ENCODE measurements around the gene PSMB2. TPM values are rescaled to one million over a fixed set of nuclear protein-coding genes. Genes with fewer than 3 reads are reported as not detected.

PSMB2 gene
- total RNA-seq, 1 experiment from 2014 or later = 86.0 TPM

DNA sequence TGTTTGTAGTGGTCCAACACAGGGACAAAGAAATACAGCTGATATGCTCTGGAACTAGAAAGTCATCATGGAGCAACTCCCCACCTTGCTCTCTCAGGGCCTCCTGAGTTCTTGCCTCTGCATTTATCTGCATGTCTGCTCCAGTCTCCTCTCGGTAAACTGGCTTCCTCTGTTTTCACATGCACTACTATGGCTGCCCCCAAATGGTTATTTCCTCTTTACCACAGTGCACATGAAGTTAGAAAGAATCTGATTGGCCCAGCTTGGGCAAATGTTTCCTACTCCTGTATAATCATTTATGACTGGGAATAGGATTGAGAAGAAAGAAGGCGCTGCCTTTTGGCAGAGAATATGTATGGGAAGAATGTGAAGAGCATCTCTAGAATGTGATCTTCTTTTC is 16.5 kb upstream of the PSMB2 start:
- H3K23ac ChIP-seq (ENCODE audit: insufficient read length, low read depth, low read length) = no peak overlapping the region
- H3K9me3 Mint-ChIP-seq = no peaks in the 10 kb centered on the region; a peak in 2 of 5 replicates
- no peak overlapping the region for H3K4ac ChIP-seq (ENCODE audit: low read depth, low read length)
- H3K27ac ChIP-seq (ENCODE audit: insufficient read length, low read depth, low read length) = no peak overlapping the region
- H3K4me2 ChIP-seq (ENCODE audit: insufficient read depth, insufficient read length, low read length) = no peak overlapping the region
- H3K18ac ChIP-seq (ENCODE audit: insufficient read length, low read depth, low read length) = no peak overlapping the region
- H2AFZ ChIP-seq (ENCODE audit: low read length) = no peak overlapping the region
- H4K20me1 ChIP-seq (ENCODE audit: control insufficient read depth, insufficient read depth, insufficient read length) = no peaks in the 10 kb centered on the region
- no peaks in the 10 kb centered on the region for H3K4me1 Mint-ChIP-seq
- no peak overlapping the region for H3K56ac ChIP-seq (ENCODE audit: insufficient read length, low read depth, low read length)
- no peak for DNase-seq
- no peaks in the 10 kb centered on the region for H3K27me3 ChIP-seq (ENCODE audit: insufficient read depth, low read length)
- H3K36me3 Mint-ChIP-seq (ENCODE audit: insufficient read depth in 1 of 3, low read depth in 3 of 3) = no peaks in the 10 kb centered on the region
- H3K4me3 Mint-ChIP-seq = no peak overlapping the region
- no peak overlapping the region for H4K5ac ChIP-seq (ENCODE audit: insufficient read length, low read depth, low read length)
- no peaks in the 10 kb centered on the region for H3K79me2 ChIP-seq (ENCODE audit: insufficient read depth, low read length)
- H2BK120ac ChIP-seq (ENCODE audit: low read depth, low read length, poor library complexity, severe bottlenecking) = no peak overlapping the region
- H3K9me3 ChIP-seq (ENCODE audit: control insufficient read depth, low read depth, low read length) = no peaks in the 10 kb centered on the region
- H3K27ac Mint-ChIP-seq = no peak overlapping the region
- no CpG with 5 or more reads among the region's 2 CpGs for WGBS (ENCODE audit: extremely low coverage, insufficient read length, low lambda C conversion rate)
- H3K4me1 ChIP-seq (ENCODE audit: insufficient read depth, low read length) = no peaks in the 10 kb centered on the region
- H3K79me1 ChIP-seq (ENCODE audit: insufficient read depth, low read depth, low read length, poor library complexity, severe bottlenecking) = no peaks in the 10 kb centered on the region
- TF ChIP-seq, protein P1, sequence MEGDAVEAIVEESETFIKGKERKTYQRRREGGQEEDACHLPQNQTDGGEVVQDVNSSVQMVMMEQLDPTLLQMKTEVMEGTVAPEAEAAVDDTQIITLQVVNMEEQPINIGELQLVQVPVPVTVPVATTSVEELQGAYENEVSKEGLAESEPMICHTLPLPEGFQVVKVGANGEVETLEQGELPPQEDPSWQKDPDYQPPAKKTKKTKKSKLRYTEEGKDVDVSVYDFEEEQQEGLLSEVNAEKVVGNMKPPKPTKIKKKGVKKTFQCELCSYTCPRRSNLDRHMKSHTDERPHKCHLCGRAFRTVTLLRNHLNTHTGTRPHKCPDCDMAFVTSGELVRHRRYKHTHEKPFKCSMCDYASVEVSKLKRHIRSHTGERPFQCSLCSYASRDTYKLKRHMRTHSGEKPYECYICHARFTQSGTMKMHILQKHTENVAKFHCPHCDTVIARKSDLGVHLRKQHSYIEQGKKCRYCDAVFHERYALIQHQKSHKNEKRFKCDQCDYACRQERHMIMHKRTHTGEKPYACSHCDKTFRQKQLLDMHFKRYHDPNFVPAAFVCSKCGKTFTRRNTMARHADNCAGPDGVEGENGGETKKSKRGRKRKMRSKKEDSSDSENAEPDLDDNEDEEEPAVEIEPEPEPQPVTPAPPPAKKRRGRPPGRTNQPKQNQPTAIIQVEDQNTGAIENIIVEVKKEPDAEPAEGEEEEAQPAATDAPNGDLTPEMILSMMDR (conservative IDR thresholded peaks at IDR 0.05) = no peak
- no peak overlapping the region for H2BK15ac ChIP-seq (ENCODE audit: low read depth, low read length)
- H2BK12ac ChIP-seq (ENCODE audit: insufficient read length, low read depth, low read length) = no peak overlapping the region
- H2BK5ac ChIP-seq (ENCODE audit: insufficient read length, low read length) = no peak overlapping the region
- H3K27me3 Mint-ChIP-seq (ENCODE audit: low read depth) = peaks cover 23% of the 10 kb centered on the region
- H3T11ph ChIP-seq (ENCODE audit: low read length) = no peak overlapping the region
- H2BK20ac ChIP-seq (ENCODE audit: low read depth, low read length, poor library complexity, severe bottlenecking) = no peak overlapping the region
- H3K14ac ChIP-seq (ENCODE audit: insufficient read depth, low read length) = no peak overlapping the region
- no peak overlapping the region for H2AK5ac ChIP-seq (ENCODE audit: insufficient read length, low read length)
- H4K8ac ChIP-seq (replicated peaks; ENCODE audit: insufficient read length, low read depth, low read length) = no peak overlapping the region
- H3K9ac ChIP-seq (ENCODE audit: extremely low read depth, insufficient read length, low read length) = no peak overlapping the region
- H3K23me2 ChIP-seq (ENCODE audit: insufficient read length, low read depth, low read length, poor library complexity, severe bottlenecking) = no peaks in the 10 kb centered on the region
- no peak overlapping the region for H4K91ac ChIP-seq (ENCODE audit: insufficient read length, low read depth, low read length)

Data from H9 (cell line).